Neutrophil (primary cell): ENCODE results near the gene RFPL1.

Experiments used
- H3K27ac ChIP-seq: fragments of 200-600 bp; sonication (generic); 2 replicates; pipeline ENCODE4 v1.5.1; 2016; ENCODE audit warnings: mild to moderate bottlenecking, moderate library complexity
- H3K27me3 ChIP-seq: fragments of 200-600 bp; sonication (generic); 2 replicates; pipeline ENCODE4 v1.6.0; 2016; ENCODE audit warnings: mild to moderate bottlenecking
- H3K36me3 ChIP-seq: fragments of 200-600 bp; sonication (generic); 2 replicates; pipeline ENCODE4 v1.5.1; 2017
- H3K4me1 ChIP-seq, 2 experiments: fragments of 200-600 bp in 1 of 2; sonication (generic) in 1 of 2; 1 replicate in 1 of 2; 2 replicates in 1 of 2; pipeline versions ENCODE4 v1.5.1 to v1.6.1; 2013 to 2016; ENCODE audit warnings: low read depth in 1 of 2, low read length in 1 of 2, mild to moderate bottlenecking in 1 of 2, moderate library complexity in 1 of 2; ENCODE audit not compliant: control insufficient read depth in 1 of 2, insufficient read depth in 1 of 2
- H3K4me3 ChIP-seq, 2 experiments: fragments of 200-600 bp in 1 of 2; sonication (generic) in 1 of 2; 1 replicate in 1 of 2; 2 replicates in 1 of 2; pipeline ENCODE4 v1.5.1; 2013 to 2016; ENCODE audit warnings: low read depth in 1 of 2, low read length in 1 of 2, mild to moderate bottlenecking in 1 of 2, moderate library complexity in 1 of 2
- H3K9me3 ChIP-seq: fragments of 200-600 bp; sonication (generic); 2 replicates; pipeline ENCODE4 v1.5.1; 2016
- TF ChIP-seq, protein P1 (sequence below): fragments of 200-600 bp; sonication (generic); IDR thresholded peaks from 2 replicates; pipeline ENCODE4 v1.5.1; 2016; ENCODE audit warnings: antibody characterized with exemption

RFPL1 gene

GRCh38 chr22:29426476-29426875 is 11.9 kb upstream of the RFPL1 start:
- peaks cover 20% of the 10 kb centered on the region for H3K27me3 ChIP-seq
- no peak overlapping the region for H3K4me3 ChIP-seq
- H3K27ac ChIP-seq, result no peak overlapping the region
- H3K36me3 ChIP-seq, result no peaks in the 10 kb centered on the region
- no peaks in the 10 kb centered on the region for H3K4me1 ChIP-seq
- TF ChIP-seq, protein P1, sequence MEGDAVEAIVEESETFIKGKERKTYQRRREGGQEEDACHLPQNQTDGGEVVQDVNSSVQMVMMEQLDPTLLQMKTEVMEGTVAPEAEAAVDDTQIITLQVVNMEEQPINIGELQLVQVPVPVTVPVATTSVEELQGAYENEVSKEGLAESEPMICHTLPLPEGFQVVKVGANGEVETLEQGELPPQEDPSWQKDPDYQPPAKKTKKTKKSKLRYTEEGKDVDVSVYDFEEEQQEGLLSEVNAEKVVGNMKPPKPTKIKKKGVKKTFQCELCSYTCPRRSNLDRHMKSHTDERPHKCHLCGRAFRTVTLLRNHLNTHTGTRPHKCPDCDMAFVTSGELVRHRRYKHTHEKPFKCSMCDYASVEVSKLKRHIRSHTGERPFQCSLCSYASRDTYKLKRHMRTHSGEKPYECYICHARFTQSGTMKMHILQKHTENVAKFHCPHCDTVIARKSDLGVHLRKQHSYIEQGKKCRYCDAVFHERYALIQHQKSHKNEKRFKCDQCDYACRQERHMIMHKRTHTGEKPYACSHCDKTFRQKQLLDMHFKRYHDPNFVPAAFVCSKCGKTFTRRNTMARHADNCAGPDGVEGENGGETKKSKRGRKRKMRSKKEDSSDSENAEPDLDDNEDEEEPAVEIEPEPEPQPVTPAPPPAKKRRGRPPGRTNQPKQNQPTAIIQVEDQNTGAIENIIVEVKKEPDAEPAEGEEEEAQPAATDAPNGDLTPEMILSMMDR, result no peak
- H3K9me3 ChIP-seq, result no peaks in the 10 kb centered on the region

- TF ChIP-seq, protein P1, result no peak
These were observed 11.1 kb upstream of the RFPL1 start for GRCh38 chr22:29427176-29427760.

DNA sequence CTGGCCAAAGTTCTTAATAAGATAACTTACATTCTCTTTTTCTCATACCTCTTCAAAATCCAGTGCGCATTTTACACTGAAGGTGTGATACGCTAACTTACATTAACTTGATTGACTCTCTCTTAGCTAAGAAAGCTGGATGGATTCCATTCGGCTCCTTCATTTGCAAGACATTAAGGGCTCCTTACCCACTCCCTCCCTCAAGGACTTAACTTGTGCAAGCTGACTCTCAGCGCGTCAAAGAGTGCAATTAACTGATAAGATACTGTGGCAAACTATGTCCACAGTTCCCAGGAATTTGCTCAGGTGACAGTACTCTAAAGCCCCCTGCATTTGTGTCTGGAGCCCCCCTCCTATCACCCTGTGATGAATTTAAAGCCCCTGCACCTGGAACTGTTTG is 6.4 kb upstream of the RFPL1 start:
- Histone ChIP-seq H3K27me3 (peaks cover 54% of the 10 kb centered on the region), H3K27ac (no peak overlapping the region)
- TF ChIP-seq, protein P1, result no peak

More at GRCh38 chr22:29427176-29427760, 11.1 kb upstream of the RFPL1 start:
- no peak overlapping the region for H3K4me3 ChIP-seq
- no peaks in the 10 kb centered on the region for H3K9me3 ChIP-seq
- no peaks in the 10 kb centered on the region for H3K4me1 ChIP-seq
- H3K27ac ChIP-seq, result no peak overlapping the region
- H3K27me3 ChIP-seq, result peaks cover 27% of the 10 kb centered on the region
- no peaks in the 10 kb centered on the region for H3K36me3 ChIP-seq

DNA sequence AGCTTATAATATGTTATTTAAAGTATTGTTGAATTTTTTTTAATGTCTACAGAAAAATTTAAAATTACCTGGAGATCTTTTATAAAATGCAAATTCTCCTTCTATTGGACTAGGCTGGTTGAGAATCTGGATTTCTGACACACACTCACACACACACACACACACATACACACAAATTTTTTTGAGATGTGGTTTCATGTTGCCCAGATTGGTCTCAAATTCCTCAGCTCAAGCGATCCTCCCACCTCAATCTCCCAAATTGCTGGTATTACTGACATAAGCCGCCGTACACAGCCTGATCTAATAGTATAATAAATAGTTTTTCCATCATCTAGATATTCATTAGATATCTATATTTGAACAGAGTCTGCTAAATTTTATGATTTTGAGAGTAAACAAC is 4.5 kb upstream of the RFPL1 start:
- TF ChIP-seq, protein P1, result no peak
- no peaks in the 10 kb centered on the region for H3K4me1 ChIP-seq
- no peaks in the 10 kb centered on the region for H3K36me3 ChIP-seq
- H3K4me3 ChIP-seq, result no peak overlapping the region
- peaks cover 51% of the 10 kb centered on the region for H3K27me3 ChIP-seq
- no peak overlapping the region for H3K27ac ChIP-seq
- H3K9me3 ChIP-seq, result no peaks in the 10 kb centered on the region

More for the DNA sequence above, 6.4 kb upstream of the RFPL1 start:
- H3K36me3 ChIP-seq, result no peaks in the 10 kb centered on the region
- no peak overlapping the region for H3K4me3 ChIP-seq
- H3K4me1 ChIP-seq, result no peaks in the 10 kb centered on the region
- no peaks in the 10 kb centered on the region for H3K9me3 ChIP-seq

GRCh38 chr22:29434288-29434687 is 4.1 kb upstream of the RFPL1 start:
- H3K36me3 ChIP-seq, result no peaks in the 10 kb centered on the region
- no peaks in the 10 kb centered on the region for H3K4me1 ChIP-seq
- peaks cover 46% of the 10 kb centered on the region for H3K27me3 ChIP-seq
- no peak overlapping the region for H3K4me3 ChIP-seq
- H3K27ac ChIP-seq, result no peak overlapping the region
- no peaks in the 10 kb centered on the region for H3K9me3 ChIP-seq
- TF ChIP-seq, protein P1, result no peak
